ENCODE results near the gene ZDHHC14. TPM values are rescaled to one million over a fixed set of nuclear protein-coding genes. Genes with fewer than 3 reads are reported as not detected.

Gene ZDHHC14
- total and polyA plus RNA-seq, 2 of the 8 experiments (the other 6 are each of a cell fraction or from before 2014, with no cell fraction given), result 2.9 to 5.3 TPM

DNA sequence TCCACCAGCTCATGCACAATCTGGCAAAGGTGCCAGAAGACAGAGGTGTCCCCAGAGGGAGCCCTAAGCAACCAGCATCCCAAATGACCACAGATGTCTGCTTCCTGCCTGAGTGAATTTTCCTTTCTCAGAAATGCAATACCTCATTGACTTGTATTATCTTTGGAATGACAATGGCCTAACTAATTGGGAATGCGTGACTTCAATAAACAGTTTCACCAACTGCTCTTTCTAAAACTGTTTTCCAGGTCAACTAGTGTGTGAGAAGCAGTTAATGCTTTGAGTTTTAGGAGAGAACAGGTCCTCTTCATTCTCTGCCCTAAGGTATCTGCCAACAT is 333.1 kb downstream of the ZDHHC14 start:
- WGBS, 2 experiments (ENCODE audit: extremely low coverage in 1 of 2, insufficient coverage in 1 of 2, insufficient read length in 1 of 2, insufficient replicate concordance in 2 of 2, low coverage in 1 of 2, low lambda C conversion rate in 2 of 2, missing lambda C conversion rate in 1 of 2), result 89% methylated on average over 1 of the region's 1 CpG; no CpG with 5 or more reads in 1 of the 2 experiments
- Histone ChIP-seq H3K79me1 (ENCODE audit: low read depth, low read length) (no peaks in the 10 kb centered on the region), H4K8ac (ENCODE audit: extremely low read depth, insufficient read depth, low read length) (no peak overlapping the region), H3K9ac (replicated peaks in 1 of 4; ENCODE audit: extremely low read depth in 1 of 4, low read depth in 3 of 4, low read length in 3 of 4) (no peak overlapping the region), H4K20me1 (replicated peaks in 1 of 2; ENCODE audit: control insufficient read depth in 1 of 2, insufficient read depth in 2 of 2, low read length in 2 of 2) (no peaks in the 10 kb centered on the region), H2BK5ac (ENCODE audit: low read depth, low read length) (no peak overlapping the region), H2BK12ac (ENCODE audit: low read depth, low read length) (peak overlapping the region; percentile 94; the same call in 1 of the 2 replicates), H3K79me2 (ENCODE audit: control insufficient read depth in 1 of 2, insufficient read depth in 2 of 2, low read length in 2 of 2) (no peaks in the 10 kb centered on the region), H3K4me3 (ENCODE audit: extremely low read depth in 1 of 4, insufficient read depth in 2 of 4, low read depth in 3 of 4, low read length in 4 of 4) (no peak overlapping the region), H2AFZ (ENCODE audit: low read length) (no peak overlapping the region), H3K36me3 (ENCODE audit: control insufficient read depth in 2 of 4, insufficient read depth in 4 of 4, low read length in 3 of 4) (no peaks in the 10 kb centered on the region), H2BK120ac (replicated peaks; ENCODE audit: low read depth, low read length) (no peak overlapping the region), H3K4ac (replicated peaks; ENCODE audit: insufficient read length, low read depth, low read length) (no peak overlapping the region), H3K18ac (ENCODE audit: extremely low read depth, low read length) (no peak overlapping the region), H3K14ac (ENCODE audit: insufficient read length) (no peak overlapping the region), H2AK5ac (ENCODE audit: low read depth, low read length) (peak overlapping the region; percentile 77; the same call in 1 of the 2 replicates), H3K23ac (ENCODE audit: insufficient read length) (no peak overlapping the region), H3K4me1 (replicated peaks in 1 of 4; ENCODE audit: control insufficient read depth in 3 of 4, insufficient read depth in 4 of 4, low read length in 3 of 4) (peaks cover 3 to 13% (median 9%) of the 10 kb centered on the region in 4 experiments; a peak in 5 of 7 replicates), H2BK15ac (ENCODE audit: low read length) (no peak overlapping the region), H3K56ac (replicated peaks; ENCODE audit: insufficient read length, low read depth, low read length) (no peak overlapping the region), H3K23me2 (ENCODE audit: low read depth, low read length) (no peaks in the 10 kb centered on the region; the same call in 1 of the 2 replicates), H4K91ac (replicated peaks; ENCODE audit: insufficient read length, low read length) (no peak overlapping the region), H4K5ac (ENCODE audit: insufficient read length, low read depth, low read length) (no peak overlapping the region), H3K27ac (ENCODE audit: low read depth, low read length) (no peak overlapping the region), H3K27me3 (replicated peaks in 1 of 4; ENCODE audit: control insufficient read depth in 3 of 4, extremely low read depth in 1 of 4, insufficient read depth in 3 of 4, low read length in 3 of 4) (peaks cover 0 to 2% (median 0%) of the 10 kb centered on the region in 4 experiments; a peak in 1 of 7 replicates), H2BK20ac (ENCODE audit: low read length) (peak overlapping the region; percentile 90; the same call in 1 of the 2 replicates), H3K9me3 (ENCODE audit: insufficient read depth in 2 of 2, low read depth in 1 of 2, low read length in 1 of 2) (no peaks in the 10 kb centered on the region), H3K4me2 (ENCODE audit: insufficient read depth in 1 of 2, low read depth in 2 of 2, low read length in 2 of 2) (no peak overlapping the region)
- no peak for FAIRE-seq
- ChIA-PET POLR2A (ENCODE audit: partially characterized antibody) (no interaction called here), CTCF (ENCODE audit: partially characterized antibody) (no interaction called here)
- TF ChIP-seq RAD21 (IDR thresholded peaks at IDR 0.05 in 1 of 2, conservative IDR thresholded peaks at IDR 0.05 in 1 of 2; ENCODE audit: low read depth in 2 of 2, low read length in 2 of 2) (0 out of 4 replicates have a peak, but pooled peaks of 1 of the 2 experiments have one; percentile 3), SIN3A (conservative IDR thresholded peaks at IDR 0.05 in 1 of 2, IDR thresholded peaks at IDR 0.05 in 1 of 2; ENCODE audit: low read depth in 1 of 2, low read length in 2 of 2) (no peak), RBBP5 (IDR thresholded peaks at IDR 0.05; ENCODE audit: borderline replicate concordance, low read depth, low read length) (no peak), RNF2 (IDR thresholded peaks at IDR 0.05; ENCODE audit: borderline replicate concordance, low read depth, low read length, missing control alignments, poor library complexity, severe bottlenecking) (no peak)
- DNase-seq (ENCODE audit: low read depth in 1 of 2, low spot score in 2 of 2), result no peak
